Left lobe of liver (tissue), 2 donors: Measurements from ENCODE around the gene ING3. TPM values are rescaled to one million over a fixed set of nuclear protein-coding genes. Genes with fewer than 3 reads are reported as not detected.

Experiments
- ATAC-seq: fragments of 200-7000 bp; cut with Tn5 transposase; one replicate; pipeline ENCODE4 v1.9.1; 2020; ENCODE audit warnings: mild to moderate bottlenecking, moderate library complexity
- DNase-seq: peaks from one replicate; pipeline ENCODE4 v3.0.0-alpha.2; 2020; ENCODE audit warnings: low spot score
- total RNA-seq: library from RNA; stranded (reverse); gene quantifications from one replicate; pipeline ENCODE4 v1.2.1, GENCODE V29; 2021
- donor health status: DM: no; HTN: no; CAD: no; lungs with moderate emphysema.
- donor health status: DM: no; HTN: yes; CAD: no.

Gene ING3
- 5.4 TPM for total RNA-seq

GRCh38 chr7:120950539-120951308, at the start of gene ING3:
TSS of gene ING3 (plus strand) at chr7:120950777. CDS start at chr7:120950897, 120 bp downstream.
- peak; percentile 93 for ATAC-seq

GRCh38 chr7:120915314-120916105, 35.1 kb upstream of the ING3 start:
- no peak for ATAC-seq
- no peak for DNase-seq

More at GRCh38 chr7:120950539-120951308, at the start of gene ING3:
- peak; percentile 98 for DNase-seq

GRCh38 chr7:120916121-120916520, 34.5 kb upstream of the ING3 start:
- no peak for ATAC-seq
- no peak for DNase-seq

- no peak for DNase-seq
- no peak for ATAC-seq
Measured at GRCh38 chr7:120916538-120916937, 34.0 kb upstream of the ING3 start.

- ATAC-seq (no peak), DNase-seq (no peak)
Measured at GRCh38 chr7:120919466-120919865, 31.1 kb upstream of the ING3 start.

- ATAC-seq (no peak), DNase-seq (no peak)
Measured at GRCh38 chr7:120920034-120920433, 30.5 kb upstream of the ING3 start.

GRCh38 chr7:120920591-120921274, 29.8 kb upstream of the ING3 start:
- ATAC-seq = no peak

GRCh38 chr7:120924837-120925236, 25.7 kb upstream of the ING3 start:
- ATAC-seq (no peak), DNase-seq (no peak)

More at GRCh38 chr7:120920591-120921274, 29.8 kb upstream of the ING3 start:
- no peak for DNase-seq

- DNase-seq = no peak
- ATAC-seq = no peak
Measured at GRCh38 chr7:120925392-120925791, 25.2 kb upstream of the ING3 start.

- ATAC-seq (no peak), DNase-seq (no peak)
Measured at GRCh38 chr7:120926943-120927346, 23.6 kb upstream of the ING3 start.

GRCh38 chr7:120927454-120928103, 23.0 kb upstream of the ING3 start:
- DNase-seq (no peak), ATAC-seq (no peak)

GRCh38 chr7:120931243-120931642, 19.3 kb upstream of the ING3 start:
- no peak for ATAC-seq
- DNase-seq = no peak

- no peak for DNase-seq
- ATAC-seq = no peak
Measured at GRCh38 chr7:120933475-120933874, 17.1 kb upstream of the ING3 start.

GRCh38 chr7:120939345-120939744, 11.2 kb upstream of the ING3 start:
- ATAC-seq = no peak
- no peak for DNase-seq

- DNase-seq (no peak), ATAC-seq (peak; percentile 70)
Measured at GRCh38 chr7:120941064-120941463, 9.5 kb upstream of the ING3 start.

- no peak for DNase-seq
- peak; percentile 69 for ATAC-seq
Measured at GRCh38 chr7:120941856-120942255, 8.7 kb upstream of the ING3 start.

GRCh38 chr7:120942861-120943260, 7.7 kb upstream of the ING3 start:
- no peak for ATAC-seq
- DNase-seq = no peak

GRCh38 chr7:120944826-120945562, 5.6 kb upstream of the ING3 start:
- ATAC-seq = peak; percentile 47
- DNase-seq = no peak

- no peak for ATAC-seq
Measured at GRCh38 chr7:120947980-120948379, 2.6 kb upstream of the ING3 start.

GRCh38 chr7:120949393-120949911, 1.1 kb upstream of the ING3 start:
- DNase-seq = no peak
- ATAC-seq = no peak

More at GRCh38 chr7:120947980-120948379, 2.6 kb upstream of the ING3 start:
- DNase-seq = no peak
